PFSK-1 (cell line): ENCODE results near the gene P2RY4.

Source experiments
- POLR2AphosphoS5 ChIP-seq: IDR thresholded peaks from 2 replicates; pipeline ENCODE4 v1.6.1; 2012; ENCODE audit warnings: low read depth, mild to moderate bottlenecking, control low read depth, low read length, moderate library complexity
- SIN3A ChIP-seq: IDR thresholded peaks from 2 replicates; pipeline ENCODE4 v1.6.1; 2012; ENCODE audit warnings: mild to moderate bottlenecking, low read length, moderate library complexity, borderline replicate concordance; ENCODE audit not compliant: insufficient read depth

- TF ChIP-seq POLR2AphosphoS5: no peak
- no peak for TF ChIP-seq SIN3A
These were observed 32.8 kb upstream of the P2RY4 start for GRCh38 chrX:70292788-70293187.
